Astrocyte (in vitro differentiated cells and primary cell): ENCODE measurements around the gene SLA2. TPM values are rescaled to one million over a fixed set of nuclear protein-coding genes. Genes with fewer than 3 reads are reported as not detected.
"Not testable (repeated sequence)": the region's sequence is repeated elsewhere in the genome, so short reads cannot be mapped to it uniquely, and the experiment has no call there.

Experiments
- DNase-seq: peaks from one replicate; pipeline ENCODE4 v3.0.0-alpha.2; 2010; ENCODE audit warnings: low read depth
- FAIRE-seq: peaks from 2 replicates; lab custom pipeline; 2011; peaks lifted over from hg19 to GRCh38; lab: Jason Lieb, UNC
- H2AFZ ChIP-seq: 2 replicates; pipeline ENCODE4 v1.6.0; 2012; ENCODE audit warnings: low read depth, low read length, inconsistent platforms
- H3K27ac ChIP-seq: 2 replicates; pipeline ENCODE4 v1.5.1; 2011; ENCODE audit warnings: low read depth, low read length, inconsistent platforms
- H3K27me3 ChIP-seq: 2 replicates; pipeline ENCODE4 v1.6.0; 2011; ENCODE audit warnings: low read length, inconsistent platforms; ENCODE audit not compliant: insufficient read depth
- H3K36me3 ChIP-seq: 2 replicates; pipeline ENCODE4 v1.5.1; 2011; ENCODE audit warnings: low read length, inconsistent platforms; ENCODE audit not compliant: insufficient read depth
- H3K4me1 ChIP-seq: 2 replicates; pipeline ENCODE4 v1.5.1; 2011; ENCODE audit warnings: low read length, inconsistent platforms; ENCODE audit not compliant: insufficient read depth
- H3K4me2 ChIP-seq: 2 replicates; pipeline ENCODE4 v1.6.0; 2012; ENCODE audit warnings: low read length, inconsistent platforms
- H3K4me3 ChIP-seq: 2 replicates; pipeline ENCODE4 v1.5.1; 2011; ENCODE audit warnings: low read depth, mild to moderate bottlenecking, low read length, inconsistent platforms; ENCODE audit not compliant: insufficient read depth
- H3K79me2 ChIP-seq: 2 replicates; pipeline ENCODE4 v1.6.0; 2012; ENCODE audit warnings: mild to moderate bottlenecking, low read length, inconsistent platforms; ENCODE audit not compliant: insufficient read depth
- H3K9ac ChIP-seq: 2 replicates; pipeline ENCODE4 v1.6.0; 2012; ENCODE audit warnings: mild to moderate bottlenecking, low read length, inconsistent platforms
- H3K9me3 ChIP-seq: 2 replicates; pipeline ENCODE4 v1.5.1; 2012; ENCODE audit warnings: low read depth, mild to moderate bottlenecking, low read length, inconsistent platforms; ENCODE audit not compliant: insufficient read depth
- H4K20me1 ChIP-seq: 2 replicates; pipeline ENCODE4 v1.6.0; 2012; ENCODE audit warnings: low read length, inconsistent platforms; ENCODE audit not compliant: insufficient read depth
- H3K27ac Mint-ChIP-seq: one replicate; pipeline ENCODE4 v1.8.0; 2021; ENCODE audit warnings: mild to moderate bottlenecking, mixed read lengths; ENCODE audit not compliant: unreplicated experiment
- H3K27me3 Mint-ChIP-seq: one replicate; pipeline ENCODE4 v1.8.0; 2021; ENCODE audit warnings: low read depth, mixed read lengths; ENCODE audit not compliant: unreplicated experiment
- H3K36me3 Mint-ChIP-seq: one replicate; pipeline ENCODE4 v1.8.0; 2021; ENCODE audit warnings: low read depth, mixed read lengths; ENCODE audit not compliant: unreplicated experiment
- H3K4me1 Mint-ChIP-seq: one replicate; pipeline ENCODE4 v1.8.0; 2021; ENCODE audit warnings: low read depth, mixed read lengths; ENCODE audit not compliant: unreplicated experiment
- H3K4me3 Mint-ChIP-seq: one replicate; pipeline ENCODE4 v1.8.0; 2021; ENCODE audit warnings: mild to moderate bottlenecking, moderate library complexity, mixed read lengths; ENCODE audit not compliant: unreplicated experiment
- H3K9me3 Mint-ChIP-seq: one replicate; pipeline ENCODE4 v1.8.0; 2021; ENCODE audit warnings: mild to moderate bottlenecking, mixed read lengths; ENCODE audit not compliant: unreplicated experiment
- EZH2 ChIP-seq: IDR thresholded peaks from 2 replicates; pipeline ENCODE4 v1.6.1; 2012; ENCODE audit warnings: mild to moderate bottlenecking, low read length, inconsistent platforms; ENCODE audit not compliant: insufficient read depth
- total RNA-seq: library from RNA; stranded (reverse); gene quantifications from 2 replicates; pipeline ENCODE4 v1.2.1, GENCODE V29; 2021
- TF ChIP-seq, protein P1 (sequence below): IDR thresholded peaks from 2 replicates; pipeline ENCODE4 v1.5.1; 2011; ENCODE audit warnings: low read depth, mild to moderate bottlenecking, inconsistent platforms, low read length, moderate library complexity; ENCODE audit not compliant: insufficient read depth

SLA2 gene
- total RNA-seq, 1 donor from 2014 or later, result 0.14 TPM

DNA sequence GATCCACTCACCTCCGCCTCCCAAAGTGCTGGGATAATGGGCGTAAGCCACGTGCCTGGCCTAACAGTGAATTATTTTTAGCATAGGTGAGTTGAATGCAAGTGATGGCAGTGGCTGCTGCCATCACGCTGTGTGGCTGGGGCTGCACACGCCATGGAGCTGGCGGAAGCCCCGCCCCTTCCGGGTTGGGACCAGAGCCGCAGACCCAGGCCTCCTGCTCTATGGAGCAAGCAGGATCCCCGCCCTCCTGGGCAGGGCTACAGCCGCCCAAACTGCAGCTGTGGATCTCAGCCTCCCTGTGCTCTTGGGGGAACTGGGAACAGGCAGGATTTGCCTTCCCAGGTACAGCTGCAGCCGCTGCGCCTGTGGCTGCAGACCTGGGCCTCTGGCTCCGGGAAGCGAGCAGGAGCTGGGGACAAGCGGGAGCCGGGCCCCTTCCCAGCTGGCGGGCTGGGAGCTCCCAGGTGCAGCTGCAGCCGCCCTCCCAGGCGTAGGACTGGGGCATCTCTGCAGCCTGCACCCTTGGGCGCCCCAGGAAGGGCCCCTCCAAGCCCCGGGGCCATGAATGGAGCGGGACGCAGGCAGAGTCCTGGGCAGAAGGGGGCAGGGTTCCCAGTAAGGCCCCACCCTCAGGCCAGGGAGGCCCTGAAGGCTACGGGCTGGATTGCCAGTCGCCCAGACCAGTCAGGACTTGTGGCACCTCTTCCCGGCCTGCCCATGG, 30.9 kb upstream of the SLA2 start:
- no peaks in the 10 kb centered on the region for H3K9me3 ChIP-seq
- no peak overlapping the region for H2AFZ ChIP-seq
- no peak overlapping the region for H3K4me3 ChIP-seq
- Mint-ChIP-seq H3K9me3 (no peaks in the 10 kb centered on the region), H3K27ac (no peak overlapping the region), H3K27me3 (no peaks in the 10 kb centered on the region), H3K36me3 (peaks cover 3% of the 10 kb centered on the region), H3K4me1 (no peaks in the 10 kb centered on the region), H3K4me3 (peak overlapping the region; percentile 20)
- DNase-seq (no peak), FAIRE-seq (no peak)
- H3K36me3 ChIP-seq, result peaks cover 2% of the 10 kb centered on the region
- no peak overlapping the region for H3K4me2 ChIP-seq
- H3K79me2 ChIP-seq, result no peaks in the 10 kb centered on the region
- H4K20me1 ChIP-seq, result no peaks in the 10 kb centered on the region
- H3K4me1 ChIP-seq, result no peaks in the 10 kb centered on the region
- no peak overlapping the region for H3K27ac ChIP-seq
- H3K27me3 ChIP-seq, result no peaks in the 10 kb centered on the region
- TF ChIP-seq, protein P1, sequence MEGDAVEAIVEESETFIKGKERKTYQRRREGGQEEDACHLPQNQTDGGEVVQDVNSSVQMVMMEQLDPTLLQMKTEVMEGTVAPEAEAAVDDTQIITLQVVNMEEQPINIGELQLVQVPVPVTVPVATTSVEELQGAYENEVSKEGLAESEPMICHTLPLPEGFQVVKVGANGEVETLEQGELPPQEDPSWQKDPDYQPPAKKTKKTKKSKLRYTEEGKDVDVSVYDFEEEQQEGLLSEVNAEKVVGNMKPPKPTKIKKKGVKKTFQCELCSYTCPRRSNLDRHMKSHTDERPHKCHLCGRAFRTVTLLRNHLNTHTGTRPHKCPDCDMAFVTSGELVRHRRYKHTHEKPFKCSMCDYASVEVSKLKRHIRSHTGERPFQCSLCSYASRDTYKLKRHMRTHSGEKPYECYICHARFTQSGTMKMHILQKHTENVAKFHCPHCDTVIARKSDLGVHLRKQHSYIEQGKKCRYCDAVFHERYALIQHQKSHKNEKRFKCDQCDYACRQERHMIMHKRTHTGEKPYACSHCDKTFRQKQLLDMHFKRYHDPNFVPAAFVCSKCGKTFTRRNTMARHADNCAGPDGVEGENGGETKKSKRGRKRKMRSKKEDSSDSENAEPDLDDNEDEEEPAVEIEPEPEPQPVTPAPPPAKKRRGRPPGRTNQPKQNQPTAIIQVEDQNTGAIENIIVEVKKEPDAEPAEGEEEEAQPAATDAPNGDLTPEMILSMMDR, result no peak
- no peak for TF ChIP-seq EZH2
- no peak overlapping the region for H3K9ac ChIP-seq

DNA sequence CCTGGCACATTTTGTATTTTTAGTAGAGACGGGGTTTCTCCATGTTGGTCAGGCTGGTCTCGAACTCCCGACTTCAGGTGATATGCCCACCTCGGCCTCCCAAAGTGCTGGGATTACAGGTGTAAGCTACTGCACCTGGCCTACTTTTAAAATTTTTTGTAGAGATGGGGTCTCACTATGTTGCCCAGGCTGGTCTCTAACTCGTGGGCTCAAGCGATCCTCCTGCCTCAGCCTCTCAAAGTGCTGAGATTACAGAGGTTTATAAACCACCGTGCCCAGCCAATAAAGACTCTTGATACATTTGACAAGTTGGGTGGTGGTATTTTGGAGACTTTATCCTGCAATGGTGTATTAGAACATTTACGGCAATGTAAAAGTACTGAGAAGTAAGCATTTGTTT, 29.5 kb upstream of the SLA2 start:
- H4K20me1 ChIP-seq, H3K27ac Mint-ChIP-seq, H3K79me2 ChIP-seq, H2AFZ ChIP-seq, H3K9me3 Mint-ChIP-seq, H3K36me3 Mint-ChIP-seq, H3K27ac ChIP-seq, FAIRE-seq, H3K4me1 Mint-ChIP-seq, H3K27me3 Mint-ChIP-seq, H3K4me3 Mint-ChIP-seq, H3K4me1 ChIP-seq, H3K9me3 ChIP-seq, H3K27me3 ChIP-seq, H3K4me3 ChIP-seq, H3K36me3 ChIP-seq, H3K9ac ChIP-seq, H3K4me2 ChIP-seq, DNase-seq: not testable (repeated sequence)

- no peak overlapping the region for H3K27ac ChIP-seq
- DNase-seq, result no peak
- peaks cover 5% of the 10 kb centered on the region for H3K36me3 Mint-ChIP-seq
- H3K9me3 ChIP-seq, result no peaks in the 10 kb centered on the region
- no peaks in the 10 kb centered on the region for H4K20me1 ChIP-seq
- H3K4me3 ChIP-seq, result no peak overlapping the region
- no peaks in the 10 kb centered on the region for H3K4me1 Mint-ChIP-seq
- H3K9me3 Mint-ChIP-seq, result no peaks in the 10 kb centered on the region
- no peak overlapping the region for H3K4me3 Mint-ChIP-seq
- H3K27me3 Mint-ChIP-seq, result no peaks in the 10 kb centered on the region
- H3K27ac Mint-ChIP-seq, result no peak overlapping the region
- no peak for FAIRE-seq
- H3K4me1 ChIP-seq, result no peaks in the 10 kb centered on the region
- H3K9ac ChIP-seq, result no peak overlapping the region
- TF ChIP-seq EZH2, result no peak
- TF ChIP-seq, protein P1, result no peak
- H3K36me3 ChIP-seq, result no peaks in the 10 kb centered on the region
- no peak overlapping the region for H3K4me2 ChIP-seq
- no peak overlapping the region for H2AFZ ChIP-seq
- no peaks in the 10 kb centered on the region for H3K79me2 ChIP-seq
- H3K27me3 ChIP-seq, result no peaks in the 10 kb centered on the region
Measured at GRCh38 chr20:36672991-36673390, 27.0 kb upstream of the SLA2 start.
